Kidney (tissue), 14 donors: Measurements from ENCODE around the gene TCP11. TPM values are rescaled to one million over a fixed set of nuclear protein-coding genes. Genes with fewer than 3 reads are reported as not detected.

ENCODE experiments used
- DNase-seq, 5 donors: peaks; one replicate each; pipeline ENCODE4 v3.0.0-alpha.2; 2013 to 2020
- FAIRE-seq: peaks from 2 replicates; lab custom pipeline; 2012; peaks lifted over from hg19 to GRCh38; lab: Jason Lieb, UNC
- H3K27ac ChIP-seq, 2 donors: one replicate each; pipeline ENCODE4 v1.7.0; 2013; ENCODE audit warnings: low read depth in 2 of 2, low read length in 2 of 2, inconsistent platforms in 1 of 2
- H3K27me3 ChIP-seq: one replicate; pipeline ENCODE4 v1.7.1; 2013; ENCODE audit warnings: low read length, inconsistent platforms; ENCODE audit not compliant: control insufficient read depth, insufficient read depth
- H3K36me3 ChIP-seq, 3 donors: one replicate each; pipeline versions ENCODE4 v1.7.0 to v1.7.1; 2013; ENCODE audit warnings: low read length in 3 of 3, control low read depth in 1 of 3, inconsistent platforms in 1 of 3; ENCODE audit not compliant: insufficient read depth in 3 of 3, control insufficient read depth in 2 of 3
- H3K4me1 ChIP-seq, 3 donors: one replicate each; pipeline versions ENCODE4 v1.7.0 to v1.7.1; 2013; ENCODE audit warnings: low read length in 3 of 3, inconsistent platforms in 1 of 3, low read depth in 1 of 3; ENCODE audit not compliant: control insufficient read depth in 2 of 3, insufficient read depth in 2 of 3
- H3K4me3 ChIP-seq, 3 donors: one replicate each; pipeline versions ENCODE4 v1.7.0 to v1.8.1; 2013; ENCODE audit warnings: low read length in 3 of 3, control low read depth in 1 of 3, inconsistent platforms in 1 of 3
- H3K9ac ChIP-seq, 3 donors: one replicate each; pipeline versions ENCODE4 v1.7.0 to v1.7.1; 2013; ENCODE audit warnings: low read length in 3 of 3, control low read depth in 1 of 3, inconsistent platforms in 1 of 3
- H3K9me3 ChIP-seq, 3 donors: one replicate each; pipeline versions ENCODE4 v1.7.0 to v1.7.1; 2013; ENCODE audit warnings: low read length in 3 of 3, control low read depth in 1 of 3, inconsistent platforms in 1 of 3; ENCODE audit not compliant: control insufficient read depth in 2 of 3, insufficient read depth in 1 of 3
- CTCF ChIP-seq: IDR thresholded peaks from 3 replicates; pipeline ENCODE4 v1.5.1; 2012; ENCODE audit warnings: mild to moderate bottlenecking, moderate library complexity, borderline replicate concordance; ENCODE audit not compliant: insufficient read depth; ENCODE audit errors: extremely low read depth
- intact Hi-C: fragments of 100-400 bp; cut with DNase I; formaldehyde crosslinking; loops from one replicate; pipeline ENCODE4 v1.11.1; 2022
- polyA plus RNA-seq: library from polyadenylated mRNA; stranded (reverse); fragments of 350-450 nt; fragmentation: Illumina TruSeq; extraction: RNeasy Lipid Tissue Mini Kit (QIAGEN cat#74804); gene quantifications from one replicate; pipeline ENCODE4 v1.2.3, GENCODE V29; 2014; ENCODE audit warnings: low read depth, low replicate concordance; ENCODE audit not compliant: insufficient read depth
- total RNA-seq: library from RNA; stranded (reverse); fragmentation: NEBNext Ultra II Directional; extraction: Animal tissue kit (Norgen Biotek cat#: 25700); gene quantifications from one replicate; pipeline ENCODE4 v1.2.1, GENCODE V29; 2021
- donor health status: control.
- donor health status: control.
- donor health status: control.
- donor health status: control.
- donor health status: control.
- donor health status: DM: yes; HTN: yes; CAD: no.
- donor health status: Normal renal cell carcinoma (clear cell type).

The TCP11 gene
- total and polyA plus RNA-seq, 2 donors from 2014 or later: 0.41 to 0.50 TPM

GRCh38 chr6:35154262-35154661 is 13.1 kb upstream of the TCP11 start:
- Histone ChIP-seq H3K4me3 (no peak overlapping the region), H3K4me1 (no peaks in the 10 kb centered on the region), H3K27me3 (no peaks in the 10 kb centered on the region), H3K36me3 (no peaks in the 10 kb centered on the region), H3K9ac (no peak overlapping the region), H3K9me3 (no peaks in the 10 kb centered on the region), H3K27ac (no peak overlapping the region)
- FAIRE-seq: no peak
- TF ChIP-seq CTCF: no peak
- intact Hi-C loops: no loop called here
- no peak for DNase-seq

GRCh38 chr6:35152067-35152707 is 11.0 kb upstream of the TCP11 start:
- FAIRE-seq: no peak
- Histone ChIP-seq H3K27me3 (no peaks in the 10 kb centered on the region), H3K9me3 (no peaks in the 10 kb centered on the region), H3K9ac (no peak overlapping the region), H3K36me3 (no peaks in the 10 kb centered on the region), H3K4me1 (peaks cover 0 to 7% (median 0%) of the 10 kb centered on the region in 3 donors), H3K27ac (no peak overlapping the region), H3K4me3 (no peak overlapping the region)
- DNase-seq: no peak
- no peak for TF ChIP-seq CTCF
- intact Hi-C loops: no loop called here

- Histone ChIP-seq H3K9me3 (no peaks in the 10 kb centered on the region), H3K4me1 (peaks cover 0 to 7% (median 0%) of the 10 kb centered on the region in 3 donors), H3K4me3 (no peak overlapping the region), H3K36me3 (no peaks in the 10 kb centered on the region), H3K27me3 (no peaks in the 10 kb centered on the region), H3K27ac (no peak overlapping the region), H3K9ac (no peak overlapping the region)
- TF ChIP-seq CTCF: no peak
- DNase-seq (no peak), FAIRE-seq (no peak)
- intact Hi-C loops: no loop called here
Measured at GRCh38 chr6:35151466-35151865, 10.3 kb upstream of the TCP11 start.
